C4-2B (cell line): ENCODE data around the gene TAOK3.

Source experiments
- H3K27ac ChIP-seq: fragments of 450-650 bp; 2 replicates; pipeline ENCODE4 v1.5.1; 2017
- ZFX ChIP-seq: fragments of 450-650 bp; IDR thresholded peaks from 2 replicates; pipeline ENCODE4 v1.6.1; 2017
- TF ChIP-seq, protein P1 (sequence below): fragments of 450-650 bp; conservative IDR thresholded peaks from 2 replicates; pipeline ENCODE4 v1.5.1; 2017; ENCODE audit warnings: mild to moderate bottlenecking

Gene TAOK3

DNA sequence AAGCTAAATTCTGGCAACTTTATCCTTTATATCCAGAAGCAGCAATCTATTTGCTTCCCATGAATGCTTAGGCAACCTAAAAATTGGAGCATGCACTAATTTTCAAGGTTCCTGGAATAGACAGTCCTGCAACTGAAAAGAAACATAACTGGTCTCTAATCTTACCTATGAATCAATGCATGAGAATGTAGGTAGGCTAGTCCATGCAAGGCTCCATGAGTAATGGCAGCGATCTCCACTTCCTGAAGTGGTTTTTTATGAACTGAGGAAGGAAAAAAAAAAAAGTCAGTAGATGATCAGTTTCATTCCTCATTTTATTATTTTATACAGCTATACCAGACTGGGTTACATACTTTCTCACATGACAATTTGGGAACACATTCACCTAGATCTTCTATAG, 134.8 kb downstream of the TAOK3 start:
- H3K27ac ChIP-seq = no peak overlapping the region

DNA sequence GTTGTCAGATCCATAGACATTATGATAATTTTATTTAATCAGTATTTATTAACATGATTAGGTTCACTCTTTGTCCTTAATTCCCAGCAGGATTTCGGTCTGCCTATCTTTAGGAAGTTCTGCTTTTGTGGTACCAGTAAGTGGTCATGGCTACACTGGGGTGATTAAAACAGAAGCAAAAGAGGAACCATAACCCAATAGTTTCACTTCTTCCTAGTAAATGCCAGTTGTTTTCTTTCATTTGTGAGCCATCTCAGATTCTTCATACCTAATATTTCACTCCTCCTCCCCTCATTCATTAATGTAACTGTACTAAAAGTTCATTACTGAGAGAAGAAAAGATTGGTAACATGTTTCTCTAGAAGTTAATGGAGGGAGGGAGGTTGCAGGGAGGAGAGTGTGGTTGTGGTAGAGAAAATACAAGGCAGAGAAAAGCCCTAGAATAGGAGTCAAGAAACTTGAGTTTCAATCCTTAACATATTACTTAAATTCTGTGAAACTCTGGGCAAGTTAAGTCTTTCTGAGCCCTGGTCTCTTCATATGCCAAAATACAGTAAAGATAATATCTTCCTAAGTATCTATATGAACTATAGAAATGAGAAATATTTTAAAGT, 135.5 kb downstream of the TAOK3 start:
- no peak for TF ChIP-seq ZFX
- TF ChIP-seq, protein P1, sequence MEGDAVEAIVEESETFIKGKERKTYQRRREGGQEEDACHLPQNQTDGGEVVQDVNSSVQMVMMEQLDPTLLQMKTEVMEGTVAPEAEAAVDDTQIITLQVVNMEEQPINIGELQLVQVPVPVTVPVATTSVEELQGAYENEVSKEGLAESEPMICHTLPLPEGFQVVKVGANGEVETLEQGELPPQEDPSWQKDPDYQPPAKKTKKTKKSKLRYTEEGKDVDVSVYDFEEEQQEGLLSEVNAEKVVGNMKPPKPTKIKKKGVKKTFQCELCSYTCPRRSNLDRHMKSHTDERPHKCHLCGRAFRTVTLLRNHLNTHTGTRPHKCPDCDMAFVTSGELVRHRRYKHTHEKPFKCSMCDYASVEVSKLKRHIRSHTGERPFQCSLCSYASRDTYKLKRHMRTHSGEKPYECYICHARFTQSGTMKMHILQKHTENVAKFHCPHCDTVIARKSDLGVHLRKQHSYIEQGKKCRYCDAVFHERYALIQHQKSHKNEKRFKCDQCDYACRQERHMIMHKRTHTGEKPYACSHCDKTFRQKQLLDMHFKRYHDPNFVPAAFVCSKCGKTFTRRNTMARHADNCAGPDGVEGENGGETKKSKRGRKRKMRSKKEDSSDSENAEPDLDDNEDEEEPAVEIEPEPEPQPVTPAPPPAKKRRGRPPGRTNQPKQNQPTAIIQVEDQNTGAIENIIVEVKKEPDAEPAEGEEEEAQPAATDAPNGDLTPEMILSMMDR = no peak
- no peak overlapping the region for H3K27ac ChIP-seq

More for the DNA sequence above, 134.8 kb downstream of the TAOK3 start:
- TF ChIP-seq, protein P1 = no peak
- no peak for TF ChIP-seq ZFX

DNA sequence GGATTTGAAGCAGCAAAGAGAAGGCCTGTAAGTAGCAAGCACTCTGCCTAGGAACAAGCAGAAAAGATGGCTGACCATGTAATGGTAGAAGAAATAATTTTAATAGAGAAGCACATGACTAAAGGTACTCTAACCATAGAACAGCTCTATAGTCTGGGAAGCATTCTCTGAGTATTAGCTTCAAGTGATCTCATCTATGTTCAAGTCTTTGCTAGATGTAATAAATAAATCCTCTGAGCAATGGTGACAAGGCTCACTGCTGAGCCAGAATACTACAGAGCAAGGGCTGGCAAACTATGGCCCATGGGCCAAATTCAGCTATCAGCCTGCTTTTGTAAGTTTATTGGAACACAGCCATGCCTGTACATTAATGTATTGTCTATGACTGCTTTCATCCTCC, 152.0 kb downstream of the TAOK3 start:
- TF ChIP-seq, protein P1 = no peak
- TF ChIP-seq ZFX = no peak
- no peak overlapping the region for H3K27ac ChIP-seq

DNA sequence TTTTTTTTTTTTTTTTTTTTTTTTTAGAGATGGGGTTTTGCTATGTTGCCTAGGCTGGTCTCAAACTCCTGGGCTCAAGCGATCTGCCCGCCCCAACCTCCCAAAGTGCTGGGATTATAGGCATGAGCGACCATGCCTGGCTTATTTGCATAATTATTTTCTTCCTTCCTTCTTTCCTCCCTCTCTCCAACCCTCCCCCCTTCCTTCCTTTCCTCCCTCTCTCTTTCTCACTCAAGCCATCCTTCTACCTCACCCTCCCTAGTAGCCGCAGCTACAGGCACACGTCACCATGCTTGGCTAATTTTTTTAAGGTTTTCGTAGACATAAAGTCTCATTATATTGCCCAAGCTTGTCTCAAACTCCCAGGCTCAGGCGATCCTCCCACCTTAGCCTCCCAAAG, 152.9 kb downstream of the TAOK3 start:
- H3K27ac ChIP-seq = no peak overlapping the region
- TF ChIP-seq, protein P1 = no peak
- TF ChIP-seq ZFX = no peak

DNA sequence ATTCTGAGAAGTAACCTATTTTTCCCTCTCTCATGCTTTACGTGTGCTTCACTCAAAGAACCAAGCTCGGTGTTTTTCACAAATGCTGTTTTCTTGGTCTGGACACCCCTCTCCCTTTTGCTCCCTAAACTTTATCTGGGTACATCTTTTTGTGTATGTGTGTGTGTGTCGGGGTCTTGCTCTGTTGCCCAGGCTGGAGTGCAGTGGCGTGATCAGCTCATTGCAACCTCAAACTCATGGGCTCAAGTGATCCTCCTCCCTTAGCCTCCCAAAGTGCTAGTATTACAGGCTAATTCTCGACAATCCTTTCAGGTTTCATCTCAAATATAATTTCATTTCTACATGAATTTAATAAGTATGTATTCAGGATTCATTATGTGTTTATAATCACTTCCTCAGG, 153.6 kb downstream of the TAOK3 start:
- TF ChIP-seq, protein P1 = no peak
- TF ChIP-seq ZFX = no peak
- H3K27ac ChIP-seq = no peak overlapping the region

DNA sequence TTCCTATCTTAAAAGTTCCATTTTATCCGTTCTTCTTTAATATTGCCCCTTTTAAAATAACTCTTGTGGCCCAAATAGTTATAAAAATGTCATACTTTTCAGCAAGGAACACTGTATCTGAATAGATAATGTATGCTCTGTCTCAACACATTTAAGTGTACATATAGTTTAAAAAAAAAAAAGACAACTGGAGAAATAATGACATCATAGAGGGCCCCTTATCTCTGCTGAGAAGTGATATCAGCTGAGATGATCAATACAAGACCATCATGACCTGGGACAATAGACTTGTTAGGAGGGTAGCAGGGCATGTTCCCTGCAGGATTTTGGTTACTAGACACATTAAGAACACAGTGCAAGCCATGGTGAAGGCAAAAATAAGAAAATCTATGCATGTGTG, 159.3 kb downstream of the TAOK3 start:
- TF ChIP-seq ZFX = no peak
- TF ChIP-seq, protein P1 = no peak
- H3K27ac ChIP-seq = no peak overlapping the region

DNA sequence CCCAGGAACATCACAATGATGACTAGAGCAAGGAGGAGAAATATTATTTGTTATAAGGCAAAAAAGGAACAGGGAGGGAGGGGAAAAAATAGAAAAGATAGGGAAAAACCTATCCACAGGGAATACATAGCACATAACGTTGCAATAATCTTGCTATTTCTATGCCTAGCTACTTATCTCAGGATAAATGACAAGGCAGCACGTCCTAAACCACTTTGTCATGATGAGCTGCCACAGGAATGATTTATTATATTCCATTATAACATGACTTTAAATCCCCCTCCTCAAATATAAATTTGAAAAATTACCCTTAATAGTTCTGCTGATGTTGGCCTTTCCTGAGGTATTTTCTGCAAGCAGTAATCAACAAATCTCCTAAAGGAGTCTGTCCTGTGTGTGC, 160.1 kb downstream of the TAOK3 start:
- H3K27ac ChIP-seq = no peak overlapping the region
- TF ChIP-seq, protein P1 = no peak
- no peak for TF ChIP-seq ZFX
